OCI-LY7 (cell line): Measurements from ENCODE around the gene DENND4B. TPM values are rescaled to one million over a fixed set of nuclear protein-coding genes. Genes with fewer than 3 reads are reported as not detected.

Experiments used
- BruUV-seq: library from RNA; stranded (reverse); fragments of 400-500 nt; replicated peaks from 2 replicates; lab custom pipeline; 2021; lab: Mats Ljungman, UMichigan
- CTCF ChIA-PET: fragments of 300-600 bp; sonication (Branson Sonifier 250); formaldehyde crosslinking; loops from one replicate; lab custom pipeline; 2022; ENCODE audit warnings: antibody characterized with exemption; ENCODE audit not compliant: unreplicated experiment; lab: Charles Lee
- POLR2A ChIA-PET: fragments of 300-600 bp; sonication (Branson Sonifier 250); formaldehyde crosslinking; loops from one replicate; lab custom pipeline; 2022; ENCODE audit warnings: antibody characterized with exemption; lab: Charles Lee
- DNase-seq: peaks from one replicate; pipeline ENCODE4 v3.0.0-alpha.2; 2015; ENCODE audit warnings: low spot score
- H2AFZ ChIP-seq: fragments of 200-600 bp; sonication (generic), shearing (Covaris generic); 2 replicates; pipeline ENCODE4 v1.6.1; 2014; ENCODE audit warnings: mild to moderate bottlenecking, antibody characterized with exemption, low read length, moderate library complexity
- H3K27ac ChIP-seq: fragments of 200-600 bp; sonication (generic); 2 replicates; pipeline ENCODE4 v1.5.1; 2014; ENCODE audit warnings: mixed run types, low read depth, mild to moderate bottlenecking, moderate library complexity, low read length, inconsistent platforms; ENCODE audit not compliant: poor library complexity, severe bottlenecking
- H3K36me3 ChIP-seq: fragments of 200-600 bp; sonication (generic); 2 replicates; pipeline ENCODE4 v1.6.1; 2014; ENCODE audit warnings: mild to moderate bottlenecking, antibody characterized with exemption, low read length, moderate library complexity, mixed read lengths; ENCODE audit not compliant: insufficient read depth
- H3K4me1 ChIP-seq: fragments of 200-600 bp; sonication (generic); 2 replicates; pipeline ENCODE4 v1.5.1; 2014; ENCODE audit warnings: mild to moderate bottlenecking, low read length; ENCODE audit not compliant: insufficient read depth, poor library complexity, severe bottlenecking
- H3K4me2 ChIP-seq: fragments of 200-600 bp; sonication (generic); 2 replicates; pipeline ENCODE4 v1.6.1; 2014; ENCODE audit warnings: mild to moderate bottlenecking, low read length
- H3K4me3 ChIP-seq: fragments of 200-600 bp; sonication (generic); 2 replicates; pipeline ENCODE4 v1.5.1; 2014; ENCODE audit warnings: mild to moderate bottlenecking, low read depth, low read length; ENCODE audit not compliant: poor library complexity, severe bottlenecking
- H3K79me2 ChIP-seq: fragments of 200-600 bp; sonication (generic); 2 replicates; pipeline ENCODE4 v1.6.1; 2016; ENCODE audit warnings: low read depth, mild to moderate bottlenecking, low read length, moderate library complexity, mixed read lengths; ENCODE audit not compliant: insufficient read depth
- H3K9me2 ChIP-seq: fragments of 200-600 bp; sonication (generic); 2 replicates; pipeline ENCODE4 v1.6.1; 2016; ENCODE audit warnings: mild to moderate bottlenecking, low read length, mixed read lengths; ENCODE audit not compliant: insufficient read depth
- H3K9me3 ChIP-seq: fragments of 200-600 bp; sonication (generic); 2 replicates; pipeline ENCODE4 v1.6.1; 2014; ENCODE audit warnings: mild to moderate bottlenecking, mixed run types, low read length, mixed read lengths
- H4K20me1 ChIP-seq: fragments of 200-600 bp; sonication (generic); 2 replicates; pipeline ENCODE4 v1.6.1; 2014; ENCODE audit warnings: mild to moderate bottlenecking, antibody characterized with exemption, low read length, moderate library complexity, mixed read lengths; ENCODE audit not compliant: insufficient read depth
- CTCF ChIP-seq: fragments of 200-600 bp; sonication (generic); conservative IDR thresholded peaks from 2 replicates; pipeline ENCODE4 v1.5.1; 2014; ENCODE audit warnings: mild to moderate bottlenecking, antibody characterized with exemption, low read length, moderate library complexity, mixed read lengths
- EZH2phosphoT487 ChIP-seq: fragments of 200-600 bp; sonication (generic); IDR thresholded peaks from 2 replicates; pipeline ENCODE4 v1.6.1; 2018; ENCODE audit warnings: low read depth, borderline replicate concordance, mild to moderate bottlenecking, mixed run types, antibody characterized with exemption, low read length, moderate library complexity, mixed read lengths
- intact Hi-C: fragments of 100-400 bp; cut with micrococcal nuclease; formaldehyde crosslinking; loops from one replicate; pipeline ENCODE4 v1.10.0; 2022; ENCODE audit not compliant: unreplicated experiment
- total RNA-seq, 2 experiments: library from RNA; depleted of rRNA in 1 of 2; stranded (reverse); fragments of >200 nt in 1 of 2; shearing (Covaris generic) in 1 of 2; gene quantifications; 2 replicates each; pipeline ENCODE4 v1.2.3, GENCODE V29; 2014 to 2022

The DENND4B gene
- total RNA-seq, 2 experiments from 2014 or later, result 50.5 to 164 TPM

GRCh38 chr1:153888533-153888932 lies 58.0 kb downstream of the DENND4B start:
- no peak overlapping the region for H3K4me2 ChIP-seq
- peaks cover 3% of the 10 kb centered on the region for H3K4me1 ChIP-seq
- no TSS peak for BruUV-seq
- no peak overlapping the region for H3K4me3 ChIP-seq
- H4K20me1 ChIP-seq, result no peaks in the 10 kb centered on the region; the same call in 1 of the 2 replicates
- TF ChIP-seq CTCF (no peak), EZH2phosphoT487 (no peak)
- no peaks in the 10 kb centered on the region for H3K9me3 ChIP-seq
- CTCF ChIA-PET, result no interaction called here
- POLR2A ChIA-PET, result interaction anchor here (0.6 to 1.1 kb wide), 4 partner anchors 10 to 23 kb away, joined by 3 to 6 read pairs (median 4); no protein-coding TSS in a partner anchor
- H3K79me2 ChIP-seq, result peaks cover 92% of the 10 kb centered on the region
- peaks cover 75% of the 10 kb centered on the region for H3K36me3 ChIP-seq
- no peak for DNase-seq
- no peaks in the 10 kb centered on the region for H3K9me2 ChIP-seq
- no peak overlapping the region for H3K27ac ChIP-seq
- intact Hi-C loops, result no loop called here
- H2AFZ ChIP-seq, result no peak overlapping the region

GRCh38 chr1:153886127-153886526 lies 60.4 kb downstream of the DENND4B start:
- H2AFZ ChIP-seq, result no peak overlapping the region
- intact Hi-C loops, result no loop called here
- no peak for DNase-seq
- CTCF ChIA-PET, result no interaction called here
- H3K36me3 ChIP-seq, result peaks cover 54% of the 10 kb centered on the region
- BruUV-seq, result no TSS peak
- POLR2A ChIA-PET, result interaction anchor here (1.0 kb wide), 1 partner anchor 49 kb away, joined by 6 read pairs; no protein-coding TSS in a partner anchor
- H3K79me2 ChIP-seq, result peaks cover 95% of the 10 kb centered on the region
- peaks cover 27% of the 10 kb centered on the region for H3K4me1 ChIP-seq
- no peak overlapping the region for H3K4me2 ChIP-seq
- no peaks in the 10 kb centered on the region for H3K9me2 ChIP-seq
- TF ChIP-seq EZH2phosphoT487, result no peak
- no peak for TF ChIP-seq CTCF
- no peak overlapping the region for H3K4me3 ChIP-seq
- H4K20me1 ChIP-seq, result peaks cover 16% of the 10 kb centered on the region
- no peak overlapping the region for H3K27ac ChIP-seq
- H3K9me3 ChIP-seq, result no peaks in the 10 kb centered on the region

- ChIA-PET CTCF (no interaction called here), POLR2A (interaction anchor here (0.5 to 0.7 kb wide), 2 partner anchors 17 to 172 kb away, joined by 3 to 5 read pairs; no protein-coding TSS in a partner anchor)
- Histone ChIP-seq H4K20me1 (peaks cover 22% of the 10 kb centered on the region), H3K9me2 (no peaks in the 10 kb centered on the region), H3K4me2 (no peak overlapping the region), H3K36me3 (peaks cover 35% of the 10 kb centered on the region), H2AFZ (no peak overlapping the region), H3K4me1 (peaks cover 30% of the 10 kb centered on the region), H3K4me3 (no peak overlapping the region), H3K9me3 (no peaks in the 10 kb centered on the region), H3K27ac (no peak overlapping the region), H3K79me2 (peaks cover 92% of the 10 kb centered on the region)
- intact Hi-C loops, result no loop called here
- TF ChIP-seq CTCF (no peak), EZH2phosphoT487 (no peak)
- DNase-seq, result no peak
- BruUV-seq, result no TSS peak
Measured at GRCh38 chr1:153883223-153883622, 63.3 kb downstream of the DENND4B start.
